SU-DHL-6 (cell line): ENCODE data around the gene MAP2K6.

Source experiments
- H2AFZ ChIP-seq: fragments of 200-600 bp; sonication (generic); 2 replicates; pipeline ENCODE4 v1.6.1; 2014; ENCODE audit warnings: low read depth, mild to moderate bottlenecking, moderate library complexity, mixed read lengths, antibody characterized with exemption, low read length; ENCODE audit not compliant: severe bottlenecking
- H3F3A ChIP-seq: fragments of 200-600 bp; shearing (Covaris generic); 2 replicates; pipeline ENCODE4 v1.6.0; 2016; ENCODE audit warnings: antibody characterized with exemption, mild to moderate bottlenecking; ENCODE audit not compliant: insufficient read depth
- H3K27ac ChIP-seq: fragments of 200-600 bp; sonication (generic); 2 replicates; pipeline ENCODE4 v1.5.1; 2016; ENCODE audit warnings: low read depth, mild to moderate bottlenecking, low read length, moderate library complexity, mixed read lengths
- H3K27me3 ChIP-seq: fragments of 200-600 bp; sonication (generic), shearing (Covaris generic); 2 replicates; pipeline ENCODE4 v1.6.0; 2014; ENCODE audit warnings: mild to moderate bottlenecking, low read length
- H3K36me3 ChIP-seq: fragments of 200-600 bp; sonication (generic); 2 replicates; pipeline ENCODE4 v1.6.1; 2014; ENCODE audit warnings: mild to moderate bottlenecking, low read length, mixed read lengths
- H3K4me2 ChIP-seq: fragments of 300-600, 200-600 bp; shearing (Covaris generic), sonication (generic); 2 replicates; pipeline ENCODE4 v1.6.0; 2014; ENCODE audit warnings: low read length, low read depth, mild to moderate bottlenecking; ENCODE audit not compliant: poor library complexity, severe bottlenecking
- H3K4me3 ChIP-seq: fragments of 200-600 bp; sonication (generic); 2 replicates; pipeline ENCODE4 v1.5.1; 2014; ENCODE audit warnings: antibody characterized with exemption, low read length, mild to moderate bottlenecking, mixed read lengths; ENCODE audit not compliant: insufficient read depth, poor library complexity, severe bottlenecking
- H3K79me2 ChIP-seq: fragments of 200-600 bp; sonication (generic); 2 replicates; pipeline ENCODE4 v1.6.1; 2014; ENCODE audit warnings: mild to moderate bottlenecking, low read length, moderate library complexity; ENCODE audit not compliant: insufficient read depth
- H3K9ac ChIP-seq: fragments of 200-600 bp; sonication (generic); 2 replicates; pipeline ENCODE4 v1.7.0; 2014; ENCODE audit warnings: mild to moderate bottlenecking, low read length
- H3K9me2 ChIP-seq: fragments of 200-600 bp; sonication (generic); replicated peaks from 2 replicates; pipeline ENCODE4 v1.6.1; 2014; ENCODE audit warnings: low read length; ENCODE audit not compliant: insufficient read depth
- H3K9me3 ChIP-seq: fragments of 200-600 bp; sonication (generic); 2 replicates; pipeline ENCODE4 v1.6.1; 2014; ENCODE audit warnings: low read length, mixed read lengths; ENCODE audit not compliant: insufficient read depth
- H4K20me1 ChIP-seq: fragments of 200-600 bp; sonication (generic); 2 replicates; pipeline ENCODE4 v1.6.1; 2014; ENCODE audit warnings: low read depth, mild to moderate bottlenecking, antibody characterized with exemption, low read length, moderate library complexity, mixed read lengths
- CTCF ChIP-seq: fragments of 200-600 bp; sonication (generic); IDR thresholded peaks from one replicate; pipeline ENCODE4 v1.5.1; 2017; ENCODE audit warnings: antibody characterized with exemption, mild to moderate bottlenecking, low read length, moderate library complexity; ENCODE audit not compliant: insufficient read depth, poor library complexity, severe bottlenecking
- EZH2phosphoT487 ChIP-seq: fragments of 200-600 bp; sonication (generic), shearing (Covaris generic); conservative IDR thresholded peaks from 2 replicates; pipeline ENCODE4 v1.6.1; 2018; ENCODE audit warnings: mild to moderate bottlenecking, antibody characterized with exemption, low read length, moderate library complexity, mixed read lengths

The MAP2K6 gene

GRCh38 chr17:69539274-69539673 is 124.8 kb downstream of the MAP2K6 start:
- H3K4me2 ChIP-seq = no peak overlapping the region
- no peaks in the 10 kb centered on the region for H3K27me3 ChIP-seq
- TF ChIP-seq EZH2phosphoT487 (no peak), CTCF (no peak)
- no peaks in the 10 kb centered on the region for H4K20me1 ChIP-seq
- no peaks in the 10 kb centered on the region for H3K79me2 ChIP-seq
- H3K27ac ChIP-seq = no peak overlapping the region
- no peaks in the 10 kb centered on the region for H3K9me3 ChIP-seq
- H3F3A ChIP-seq = no peaks in the 10 kb centered on the region
- no peak overlapping the region for H2AFZ ChIP-seq
- H3K9me2 ChIP-seq = no peaks in the 10 kb centered on the region
- H3K36me3 ChIP-seq = no peaks in the 10 kb centered on the region
- no peak overlapping the region for H3K9ac ChIP-seq
- H3K4me3 ChIP-seq = no peak overlapping the region

- no peaks in the 10 kb centered on the region for H3K9me3 ChIP-seq
- H3K4me3 ChIP-seq = no peak overlapping the region
- H3K4me2 ChIP-seq = no peak overlapping the region
- no peak overlapping the region for H3K27ac ChIP-seq
- no peaks in the 10 kb centered on the region for H3K36me3 ChIP-seq
- no peaks in the 10 kb centered on the region for H3K79me2 ChIP-seq
- no peaks in the 10 kb centered on the region for H4K20me1 ChIP-seq
- no peak overlapping the region for H2AFZ ChIP-seq
- no peaks in the 10 kb centered on the region for H3F3A ChIP-seq
- TF ChIP-seq EZH2phosphoT487 = no peak
- TF ChIP-seq CTCF = no peak
- no peaks in the 10 kb centered on the region for H3K9me2 ChIP-seq
- H3K27me3 ChIP-seq = no peaks in the 10 kb centered on the region
- no peak overlapping the region for H3K9ac ChIP-seq
Observed at GRCh38 chr17:69539781-69540319, 125.4 kb downstream of the MAP2K6 start.

- Histone ChIP-seq H4K20me1 (no peaks in the 10 kb centered on the region), H3K4me3 (no peak overlapping the region), H3F3A (no peaks in the 10 kb centered on the region), H3K9me2 (no peaks in the 10 kb centered on the region), H3K27me3 (no peaks in the 10 kb centered on the region), H3K9ac (no peak overlapping the region), H3K79me2 (no peaks in the 10 kb centered on the region), H3K27ac (no peak overlapping the region), H2AFZ (no peak overlapping the region), H3K36me3 (no peaks in the 10 kb centered on the region), H3K4me2 (no peak overlapping the region), H3K9me3 (no peaks in the 10 kb centered on the region)
- TF ChIP-seq CTCF (no peak), EZH2phosphoT487 (no peak)
Observed at GRCh38 chr17:69540356-69540755, 125.9 kb downstream of the MAP2K6 start.
